HG02759 (cell line): Measurements from ENCODE around the gene COA4.

Experiments
- ATAC-seq: cut with Tn5 transposase; IDR thresholded peaks from one replicate; pipeline ENCODE4 v1.9.1; 2021; ENCODE audit warnings: mild to moderate bottlenecking, moderate library complexity; ENCODE audit not compliant: unreplicated experiment

COA4 gene

GRCh38 chr11:73866586-73866996 lies 10.1 kb downstream of the COA4 start:
- no peak for ATAC-seq

- ATAC-seq: no peak
Measured at GRCh38 chr11:73866095-73866579, 10.5 kb downstream of the COA4 start.

GRCh38 chr11:73862986-73863385 lies 13.7 kb downstream of the COA4 start:
- ATAC-seq: no peak

GRCh38 chr11:73860202-73860601 lies 16.4 kb downstream of the COA4 start:
- no peak for ATAC-seq

- no peak for ATAC-seq
Measured at GRCh38 chr11:73859671-73860070, 17.0 kb downstream of the COA4 start.

- ATAC-seq: no peak
Measured at GRCh38 chr11:73856031-73856567, 20.5 kb downstream of the COA4 start.

GRCh38 chr11:73854680-73855079 lies 22.0 kb downstream of the COA4 start:
- no peak for ATAC-seq

GRCh38 chr11:73852049-73852448 lies 24.6 kb downstream of the COA4 start:
- no peak for ATAC-seq

- no peak for ATAC-seq
Measured at GRCh38 chr11:73851046-73851764, 25.4 kb downstream of the COA4 start.

GRCh38 chr11:73839123-73839457 lies 37.6 kb downstream of the COA4 start:
- ATAC-seq: no peak

GRCh38 chr11:73838443-73839122 lies 38.1 kb downstream of the COA4 start:
- ATAC-seq: no peak

- ATAC-seq: no peak
Measured at GRCh38 chr11:73833067-73833466, 43.6 kb downstream of the COA4 start.

- no peak for ATAC-seq
Measured at GRCh38 chr11:73830261-73830660, 46.4 kb downstream of the COA4 start.
